ENCODE data around the gene S100A3. TPM values are rescaled to one million over a fixed set of nuclear protein-coding genes. Genes with fewer than 3 reads are reported as not detected.
"Not testable (repeated sequence)": the region's sequence is repeated elsewhere in the genome, so short reads cannot be mapped to it uniquely, and the experiment has no call there.

The S100A3 gene
- total RNA-seq, 1 donor from 2014 or later: not detected

- no peaks in the 10 kb centered on the region for H3K36me3 Mint-ChIP-seq (ENCODE audit: low read depth)
- H3K4me3 Mint-ChIP-seq: no peak overlapping the region
- no peaks in the 10 kb centered on the region for H3K9me3 Mint-ChIP-seq
- no peak for DNase-seq (ENCODE audit: low read depth, low spot score)
- peaks cover 39% of the 10 kb centered on the region for H3K4me1 Mint-ChIP-seq
- H3K27me3 Mint-ChIP-seq (ENCODE audit: low read depth): no peaks in the 10 kb centered on the region
- H3K27ac Mint-ChIP-seq (ENCODE audit: unreplicated experiment): peak overlapping the region; percentile 17
- TF ChIP-seq, protein P1, sequence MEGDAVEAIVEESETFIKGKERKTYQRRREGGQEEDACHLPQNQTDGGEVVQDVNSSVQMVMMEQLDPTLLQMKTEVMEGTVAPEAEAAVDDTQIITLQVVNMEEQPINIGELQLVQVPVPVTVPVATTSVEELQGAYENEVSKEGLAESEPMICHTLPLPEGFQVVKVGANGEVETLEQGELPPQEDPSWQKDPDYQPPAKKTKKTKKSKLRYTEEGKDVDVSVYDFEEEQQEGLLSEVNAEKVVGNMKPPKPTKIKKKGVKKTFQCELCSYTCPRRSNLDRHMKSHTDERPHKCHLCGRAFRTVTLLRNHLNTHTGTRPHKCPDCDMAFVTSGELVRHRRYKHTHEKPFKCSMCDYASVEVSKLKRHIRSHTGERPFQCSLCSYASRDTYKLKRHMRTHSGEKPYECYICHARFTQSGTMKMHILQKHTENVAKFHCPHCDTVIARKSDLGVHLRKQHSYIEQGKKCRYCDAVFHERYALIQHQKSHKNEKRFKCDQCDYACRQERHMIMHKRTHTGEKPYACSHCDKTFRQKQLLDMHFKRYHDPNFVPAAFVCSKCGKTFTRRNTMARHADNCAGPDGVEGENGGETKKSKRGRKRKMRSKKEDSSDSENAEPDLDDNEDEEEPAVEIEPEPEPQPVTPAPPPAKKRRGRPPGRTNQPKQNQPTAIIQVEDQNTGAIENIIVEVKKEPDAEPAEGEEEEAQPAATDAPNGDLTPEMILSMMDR (conservative IDR thresholded peaks at IDR 0.05): no peak
Measured at GRCh38 chr1:153587314-153587713, 38.3 kb upstream of the S100A3 start.

DNA sequence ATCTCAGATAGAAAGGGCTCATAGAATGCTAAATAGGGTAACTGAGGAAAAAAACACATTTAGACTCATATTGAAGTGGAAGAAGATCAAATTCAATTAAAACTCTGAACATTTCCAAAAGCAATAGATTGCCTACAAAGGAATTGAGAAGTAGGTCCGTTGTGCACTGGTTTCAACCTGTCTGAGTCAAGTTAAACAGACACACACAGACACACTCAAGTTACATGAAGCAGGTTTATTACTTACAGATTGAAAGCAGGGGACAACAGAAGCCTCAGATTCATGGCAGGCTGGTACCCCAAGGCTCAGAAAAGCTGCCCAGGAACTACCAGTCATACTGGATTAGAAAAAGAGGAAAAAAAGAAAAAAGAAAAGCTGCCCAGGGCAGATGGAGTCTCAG lies 37.3 kb upstream of the S100A3 start:
- DNase-seq (ENCODE audit: low read depth, low spot score): no peak
- Mint-ChIP-seq H3K36me3 (ENCODE audit: low read depth) (no peaks in the 10 kb centered on the region), H3K4me1 (peaks cover 39% of the 10 kb centered on the region), H3K27ac (ENCODE audit: unreplicated experiment) (no peak overlapping the region), H3K9me3 (no peaks in the 10 kb centered on the region), H3K4me3 (no peak overlapping the region), H3K27me3 (ENCODE audit: low read depth) (no peaks in the 10 kb centered on the region)
- TF ChIP-seq, protein P1 (conservative IDR thresholded peaks at IDR 0.05): no peak

- no peaks in the 10 kb centered on the region for H3K36me3 Mint-ChIP-seq (ENCODE audit: low read depth)
- no peak overlapping the region for H3K4me3 Mint-ChIP-seq
- DNase-seq (ENCODE audit: low read depth, low spot score): no peak
- no peaks in the 10 kb centered on the region for H3K27me3 Mint-ChIP-seq (ENCODE audit: low read depth)
- H3K9me3 Mint-ChIP-seq: no peaks in the 10 kb centered on the region
- TF ChIP-seq, protein P1 (conservative IDR thresholded peaks at IDR 0.05): no peak
- H3K4me1 Mint-ChIP-seq: peaks cover 39% of the 10 kb centered on the region
- no peak overlapping the region for H3K27ac Mint-ChIP-seq (ENCODE audit: unreplicated experiment)
Measured at GRCh38 chr1:153585006-153585405, 35.9 kb upstream of the S100A3 start.

GRCh38 chr1:153583976-153584375 lies 34.9 kb upstream of the S100A3 start:
- no peak for DNase-seq (ENCODE audit: low read depth, low spot score)
- H3K9me3 Mint-ChIP-seq: no peaks in the 10 kb centered on the region
- H3K36me3 Mint-ChIP-seq (ENCODE audit: low read depth): no peaks in the 10 kb centered on the region
- TF ChIP-seq, protein P1 (conservative IDR thresholded peaks at IDR 0.05): no peak
- no peaks in the 10 kb centered on the region for H3K27me3 Mint-ChIP-seq (ENCODE audit: low read depth)
- no peak overlapping the region for H3K27ac Mint-ChIP-seq (ENCODE audit: unreplicated experiment)
- no peak overlapping the region for H3K4me3 Mint-ChIP-seq
- peaks cover 39% of the 10 kb centered on the region for H3K4me1 Mint-ChIP-seq

DNA sequence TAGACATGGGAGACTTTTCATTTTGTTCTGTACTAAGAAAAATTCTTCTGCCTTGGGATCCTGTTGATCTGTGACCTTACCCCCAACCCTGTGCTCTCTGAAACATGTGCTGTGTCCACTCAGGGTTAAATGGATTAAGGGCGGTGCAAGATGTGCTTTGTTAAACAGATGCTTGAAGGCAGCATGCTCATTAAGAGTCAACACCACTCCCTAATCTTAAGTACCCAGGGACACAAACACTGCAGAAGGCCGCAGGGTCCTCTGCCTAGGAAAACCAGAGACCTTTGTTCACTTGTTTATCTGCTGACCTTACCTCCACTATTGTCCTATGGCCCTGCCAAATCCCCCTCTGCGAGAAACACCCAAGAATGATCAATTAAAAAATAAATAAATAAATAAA lies 34.5 kb upstream of the S100A3 start:
- not testable (repeated sequence) for H3K27me3 Mint-ChIP-seq (ENCODE audit: low read depth); H3K36me3 Mint-ChIP-seq (ENCODE audit: low read depth); H3K9me3 Mint-ChIP-seq; H3K27ac Mint-ChIP-seq (ENCODE audit: unreplicated experiment); DNase-seq (ENCODE audit: low read depth, low spot score)
- Mint-ChIP-seq H3K4me1 (peaks cover 39% of the 10 kb centered on the region), H3K4me3 (peak overlapping the region; percentile 38)

DNA sequence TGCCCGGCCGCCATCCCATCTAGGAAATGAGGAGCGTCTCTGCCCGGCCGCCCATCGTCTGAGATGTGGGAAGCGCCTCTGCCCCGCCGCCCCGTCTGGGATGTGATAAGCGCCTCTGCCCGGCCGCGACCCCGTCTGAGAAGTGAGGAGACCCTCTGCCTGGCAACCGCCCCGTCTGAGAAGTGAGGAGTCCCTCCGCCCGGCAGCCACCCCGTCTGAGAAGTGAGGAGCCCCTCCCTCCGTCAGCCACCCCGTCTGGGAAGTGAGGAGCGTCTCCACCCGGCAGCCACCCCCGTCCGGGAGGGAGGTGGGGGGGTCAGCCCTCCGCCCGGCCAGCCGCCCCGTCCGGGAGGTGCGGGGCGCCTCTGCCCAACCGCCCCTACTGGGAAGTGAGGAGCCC lies 33.8 kb upstream of the S100A3 start:
- DNase-seq (ENCODE audit: low read depth, low spot score); H3K36me3 Mint-ChIP-seq (ENCODE audit: low read depth); H3K27ac Mint-ChIP-seq (ENCODE audit: unreplicated experiment); H3K4me3 Mint-ChIP-seq; H3K27me3 Mint-ChIP-seq (ENCODE audit: low read depth); H3K9me3 Mint-ChIP-seq: not testable (repeated sequence)
- H3K4me1 Mint-ChIP-seq: peaks cover 40% of the 10 kb centered on the region

DNA sequence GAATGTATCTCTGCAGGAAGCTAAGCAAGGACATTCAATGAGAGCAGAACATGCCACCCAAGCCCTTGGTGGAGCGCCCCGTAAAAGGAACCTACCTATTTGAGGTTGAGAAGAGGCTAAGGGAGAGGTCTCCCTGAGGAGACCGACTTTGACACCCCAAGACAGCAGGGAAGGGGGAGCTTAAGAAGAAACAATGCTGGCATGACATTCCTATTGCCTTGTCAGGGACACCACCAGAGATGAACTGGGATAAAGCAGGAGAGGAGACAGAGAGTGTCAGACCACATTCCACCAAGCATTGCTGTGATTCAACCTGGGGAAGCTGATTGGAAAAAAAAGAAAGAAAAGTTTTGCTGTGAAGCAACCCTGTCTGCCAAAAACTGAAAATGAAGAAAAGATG lies 29.9 kb upstream of the S100A3 start:
- Mint-ChIP-seq H3K9me3 (no peaks in the 10 kb centered on the region), H3K27ac (ENCODE audit: unreplicated experiment) (no peak overlapping the region), H3K4me3 (no peak overlapping the region), H3K4me1 (peaks cover 16% of the 10 kb centered on the region), H3K27me3 (ENCODE audit: low read depth) (no peaks in the 10 kb centered on the region), H3K36me3 (ENCODE audit: low read depth) (no peaks in the 10 kb centered on the region)
- TF ChIP-seq, protein P1 (conservative IDR thresholded peaks at IDR 0.05): no peak
- no peak for DNase-seq (ENCODE audit: low read depth, low spot score)

Data from neural crest cell (in vitro differentiated cells).